Glutamatergic neuron (in vitro differentiated cells): ENCODE results near the gene SERINC2. TPM values are rescaled to one million over a fixed set of nuclear protein-coding genes. Genes with fewer than 3 reads are reported as not detected.

Experiments
- DNase-seq: peaks from one replicate; pipeline ENCODE4 v3.0.0; 2022
- H3K27ac Mint-ChIP-seq: one replicate; pipeline ENCODE4 v1.8.0; 2020; ENCODE audit warnings: mild to moderate bottlenecking, mixed read lengths, inconsistent platforms; ENCODE audit not compliant: unreplicated experiment
- H3K27me3 Mint-ChIP-seq: one replicate; pipeline ENCODE4 v1.8.0; 2020; ENCODE audit warnings: mild to moderate bottlenecking, moderate library complexity, mixed read lengths, inconsistent platforms; ENCODE audit not compliant: unreplicated experiment
- H3K36me3 Mint-ChIP-seq: one replicate; pipeline ENCODE4 v1.8.0; 2020; ENCODE audit warnings: mild to moderate bottlenecking, mixed read lengths, inconsistent platforms; ENCODE audit not compliant: unreplicated experiment
- H3K4me1 Mint-ChIP-seq: one replicate; pipeline ENCODE4 v1.8.0; 2020; ENCODE audit warnings: mild to moderate bottlenecking, low read depth, mixed read lengths, inconsistent platforms; ENCODE audit not compliant: unreplicated experiment
- H3K4me3 Mint-ChIP-seq: one replicate; pipeline ENCODE4 v1.8.0; 2020; ENCODE audit warnings: mild to moderate bottlenecking, mixed read lengths, inconsistent platforms; ENCODE audit not compliant: unreplicated experiment
- H3K9me3 Mint-ChIP-seq: one replicate; pipeline ENCODE4 v1.8.0; 2020; ENCODE audit warnings: mild to moderate bottlenecking, moderate library complexity, mixed read lengths, inconsistent platforms; ENCODE audit not compliant: unreplicated experiment
- total RNA-seq: library from RNA; stranded (reverse); fragmentation: NEBNext Ultra II Directional; extraction: Animal tissue kit (Norgen Biotek cat#: 25700); gene quantifications from one replicate; pipeline ENCODE4 v1.2.1, GENCODE V29; 2021; ENCODE audit not compliant: unreplicated experiment
- TF ChIP-seq, protein P1 (sequence below): fragments of 200-600 bp; sonication (generic); IDR thresholded peaks from one replicate; pipeline ENCODE4 v1.5.0; 2021; ENCODE audit not compliant: partially characterized antibody, unreplicated experiment

Gene SERINC2
- total RNA-seq, 1 donor from 2014 or later, result 36.4 TPM

DNA sequence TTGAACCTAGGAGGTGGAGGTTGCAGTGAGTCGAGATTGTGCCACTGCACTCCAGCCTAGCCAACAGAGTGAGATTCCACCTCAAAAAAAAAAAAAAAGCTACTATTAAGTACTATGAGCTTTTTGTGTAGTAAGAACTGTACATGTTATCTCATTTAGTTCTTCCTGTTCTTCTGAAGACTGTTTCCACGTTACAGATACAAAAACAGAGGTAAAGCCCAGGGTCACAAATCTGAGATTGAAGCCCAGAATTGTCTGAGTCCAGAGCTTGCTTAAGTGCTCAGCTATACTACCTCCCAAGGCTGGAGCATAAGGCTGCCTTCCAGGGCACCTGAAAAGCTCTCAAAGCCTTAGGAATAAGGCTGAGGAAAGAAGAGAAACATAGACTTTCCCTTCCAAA lies 43.0 kb upstream of the SERINC2 start:
- TF ChIP-seq, protein P1, sequence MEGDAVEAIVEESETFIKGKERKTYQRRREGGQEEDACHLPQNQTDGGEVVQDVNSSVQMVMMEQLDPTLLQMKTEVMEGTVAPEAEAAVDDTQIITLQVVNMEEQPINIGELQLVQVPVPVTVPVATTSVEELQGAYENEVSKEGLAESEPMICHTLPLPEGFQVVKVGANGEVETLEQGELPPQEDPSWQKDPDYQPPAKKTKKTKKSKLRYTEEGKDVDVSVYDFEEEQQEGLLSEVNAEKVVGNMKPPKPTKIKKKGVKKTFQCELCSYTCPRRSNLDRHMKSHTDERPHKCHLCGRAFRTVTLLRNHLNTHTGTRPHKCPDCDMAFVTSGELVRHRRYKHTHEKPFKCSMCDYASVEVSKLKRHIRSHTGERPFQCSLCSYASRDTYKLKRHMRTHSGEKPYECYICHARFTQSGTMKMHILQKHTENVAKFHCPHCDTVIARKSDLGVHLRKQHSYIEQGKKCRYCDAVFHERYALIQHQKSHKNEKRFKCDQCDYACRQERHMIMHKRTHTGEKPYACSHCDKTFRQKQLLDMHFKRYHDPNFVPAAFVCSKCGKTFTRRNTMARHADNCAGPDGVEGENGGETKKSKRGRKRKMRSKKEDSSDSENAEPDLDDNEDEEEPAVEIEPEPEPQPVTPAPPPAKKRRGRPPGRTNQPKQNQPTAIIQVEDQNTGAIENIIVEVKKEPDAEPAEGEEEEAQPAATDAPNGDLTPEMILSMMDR, result no peak
- H3K36me3 Mint-ChIP-seq, result no peaks in the 10 kb centered on the region
- no peak for DNase-seq
- H3K9me3 Mint-ChIP-seq, result peaks cover 3% of the 10 kb centered on the region
- peak overlapping the region; percentile 87 for H3K4me3 Mint-ChIP-seq
- H3K4me1 Mint-ChIP-seq, result peaks cover 30% of the 10 kb centered on the region
- H3K27me3 Mint-ChIP-seq, result peaks cover 9% of the 10 kb centered on the region
- H3K27ac Mint-ChIP-seq, result no peak overlapping the region

DNA sequence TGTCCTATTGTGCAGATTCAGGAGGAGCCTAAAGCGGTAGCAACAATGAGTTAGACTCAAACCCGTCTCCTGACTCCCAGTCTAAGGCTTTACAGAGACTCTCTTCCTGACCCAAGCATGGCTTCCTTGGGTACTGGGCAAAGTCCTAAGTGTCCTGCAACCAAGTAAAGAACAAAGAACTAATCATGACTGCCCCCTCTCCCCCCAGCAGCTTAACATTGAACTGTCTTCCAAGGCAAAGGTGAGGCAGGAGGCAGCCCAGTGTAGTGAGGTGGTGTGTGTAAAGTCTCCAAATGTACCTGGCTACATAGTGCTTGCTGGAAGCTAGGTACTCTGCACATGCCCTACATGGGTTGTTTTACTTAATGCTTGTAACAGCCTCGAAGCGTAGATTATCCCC lies 42.4 kb upstream of the SERINC2 start:
- H3K4me3 Mint-ChIP-seq, result peak overlapping the region; percentile 87
- peaks cover 30% of the 10 kb centered on the region for H3K4me1 Mint-ChIP-seq
- H3K27me3 Mint-ChIP-seq, result peaks cover 9% of the 10 kb centered on the region
- peaks cover 3% of the 10 kb centered on the region for H3K9me3 Mint-ChIP-seq
- no peak overlapping the region for H3K27ac Mint-ChIP-seq
- TF ChIP-seq, protein P1, result no peak
- no peaks in the 10 kb centered on the region for H3K36me3 Mint-ChIP-seq
- DNase-seq, result no peak

DNA sequence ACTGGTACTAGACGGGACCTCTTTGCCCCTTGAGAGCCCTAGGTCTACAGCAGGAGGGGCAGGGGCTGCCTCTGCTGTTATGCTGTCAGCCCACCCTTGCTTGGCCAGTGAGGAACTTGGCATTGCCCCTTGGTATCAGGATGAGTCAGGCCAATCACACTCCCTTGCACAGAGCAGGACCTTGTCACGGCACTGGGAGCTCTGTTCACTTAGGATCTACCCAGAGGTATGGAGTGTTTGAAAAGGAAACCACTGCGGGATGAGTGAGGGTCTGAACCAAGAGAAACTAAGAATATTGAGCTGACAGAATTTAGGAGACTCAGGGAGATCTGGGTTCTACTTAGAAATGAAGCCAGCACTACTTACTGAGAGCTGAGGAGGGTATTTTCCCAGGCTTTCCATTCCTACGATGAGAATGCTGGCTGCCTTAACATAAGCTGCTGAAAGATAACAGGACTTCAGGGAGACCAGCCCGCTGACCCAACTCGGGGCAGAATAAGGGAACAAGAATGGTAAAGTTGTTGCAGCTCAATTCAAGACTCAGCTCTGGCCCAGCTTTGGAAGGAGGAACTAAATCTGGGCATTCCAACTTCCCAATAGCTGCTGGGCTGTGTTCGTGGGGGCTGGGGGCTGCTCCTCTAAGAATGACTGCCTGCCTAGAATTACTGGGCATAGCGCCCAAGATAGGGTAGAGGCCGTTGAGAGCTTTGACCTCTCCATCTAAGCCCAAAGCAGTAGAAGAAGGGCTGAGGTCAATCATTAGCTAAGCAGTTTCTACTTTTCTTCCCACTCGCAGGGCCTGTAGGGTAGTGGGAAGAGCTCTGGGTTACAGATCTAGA lies 41.7 kb upstream of the SERINC2 start:
- Mint-ChIP-seq H3K36me3 (no peaks in the 10 kb centered on the region), H3K27ac (no peak overlapping the region), H3K9me3 (peaks cover 3% of the 10 kb centered on the region), H3K27me3 (peaks cover 9% of the 10 kb centered on the region), H3K4me3 (peak overlapping the region; percentile 87), H3K4me1 (peaks cover 35% of the 10 kb centered on the region)
- TF ChIP-seq, protein P1, result no peak
- DNase-seq, result no peak

DNA sequence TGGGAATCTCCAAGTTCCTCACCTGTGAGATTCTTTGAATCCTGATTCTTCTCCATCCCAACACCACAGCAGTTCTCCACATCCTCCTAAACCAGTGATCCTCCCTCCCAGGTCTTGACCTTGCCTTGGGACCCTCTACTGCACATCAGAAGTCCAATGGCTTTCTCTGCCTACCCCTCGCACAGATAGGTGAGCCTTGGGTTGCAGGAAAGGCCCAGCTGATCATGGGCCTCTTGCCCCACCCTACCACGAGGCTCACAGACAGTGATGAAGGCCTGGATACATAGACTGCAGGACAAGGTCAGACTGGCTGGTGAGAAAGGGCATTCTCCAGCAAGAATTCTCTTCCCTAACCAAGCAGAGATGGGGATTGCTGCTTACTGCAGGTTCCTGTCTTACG lies 41.0 kb upstream of the SERINC2 start:
- peaks cover 9% of the 10 kb centered on the region for H3K27me3 Mint-ChIP-seq
- H3K4me3 Mint-ChIP-seq, result peak overlapping the region; percentile 87
- TF ChIP-seq, protein P1, result no peak
- H3K4me1 Mint-ChIP-seq, result peaks cover 40% of the 10 kb centered on the region
- no peak for DNase-seq
- no peaks in the 10 kb centered on the region for H3K36me3 Mint-ChIP-seq
- H3K27ac Mint-ChIP-seq, result peak overlapping the region; percentile 82
- H3K9me3 Mint-ChIP-seq, result peaks cover 6% of the 10 kb centered on the region

DNA sequence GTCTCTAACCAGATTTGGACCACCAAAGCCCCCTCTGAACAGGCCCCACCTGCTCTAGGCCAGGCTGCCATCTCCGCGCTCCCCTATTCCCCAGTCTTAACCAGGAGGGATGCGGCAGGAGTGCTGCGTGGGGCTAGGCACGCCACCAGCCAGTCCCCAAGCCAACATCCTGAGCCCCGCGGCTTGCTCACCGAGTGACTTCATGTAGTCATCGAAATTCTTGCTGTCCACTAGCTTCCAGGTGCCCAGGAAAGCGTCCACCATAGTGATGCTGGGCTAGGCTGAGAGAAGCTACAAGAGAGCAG lies 40.3 kb upstream of the SERINC2 start:
- DNase-seq, result no peak
- Mint-ChIP-seq H3K27ac (peak overlapping the region; percentile 82), H3K9me3 (peaks cover 6% of the 10 kb centered on the region), H3K4me1 (peaks cover 44% of the 10 kb centered on the region), H3K36me3 (no peaks in the 10 kb centered on the region), H3K4me3 (peak overlapping the region; percentile 87), H3K27me3 (peaks cover 13% of the 10 kb centered on the region)
- TF ChIP-seq, protein P1, result no peak
